ENCODE results near the gene INTS15. TPM values are rescaled to one million over a fixed set of nuclear protein-coding genes. Genes with fewer than 3 reads are reported as not detected.

INTS15 gene
- total RNA-seq, 1 experiment from 2014 or later = 24.3 TPM

DNA sequence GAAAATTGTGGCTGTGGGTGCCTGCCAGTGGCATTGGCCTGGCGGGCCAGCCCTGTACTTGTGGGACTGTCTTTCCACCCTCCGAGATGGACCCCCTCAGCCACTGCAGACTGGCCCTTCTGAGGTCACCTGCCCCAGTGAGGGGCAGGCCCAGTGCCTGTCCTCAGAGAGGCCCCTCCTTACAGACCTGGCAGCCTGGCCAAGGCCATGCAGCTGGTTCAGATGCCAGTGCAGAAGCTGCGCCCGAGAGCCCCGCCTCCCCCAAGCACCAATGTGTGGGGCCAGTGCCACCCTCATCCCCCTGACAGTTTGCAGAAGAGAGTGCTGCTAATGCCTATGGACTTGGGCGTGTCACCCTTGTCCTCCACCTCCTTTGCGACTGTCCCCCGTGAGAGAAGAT is 57.3 kb downstream of the INTS15 start:
- DNase-seq (ENCODE audit: low read depth, low spot score) = no peak
- no peak overlapping the region for H3K4me3 ChIP-seq (replicated peaks in 1 of 2; ENCODE audit: low read depth in 1 of 2, low read length in 2 of 2)
- H3K9ac ChIP-seq (ENCODE audit: low read length) = no peak overlapping the region
- TF ChIP-seq ELF1 (IDR thresholded peaks at IDR 0.05; ENCODE audit: borderline replicate concordance, low read depth) = no peak
- no peak for TF ChIP-seq POLR2AphosphoS5 (IDR thresholded peaks at IDR 0.05; ENCODE audit: low read depth, low read length)
- no peak for TF ChIP-seq SRF (IDR thresholded peaks at IDR 0.05; ENCODE audit: low read depth)
- no peak for TF ChIP-seq CEBPB (IDR thresholded peaks at IDR 0.05; ENCODE audit: low read depth)
- TF ChIP-seq EZH2phosphoT487 (IDR thresholded peaks at IDR 0.05; ENCODE audit: borderline replicate concordance) = no peak
- no peak for TF ChIP-seq RAD21 (IDR thresholded peaks at IDR 0.05; ENCODE audit: low read depth)
- no peak for TF ChIP-seq EGR1 (IDR thresholded peaks at IDR 0.05; ENCODE audit: low read depth)
- TF ChIP-seq SP1 (IDR thresholded peaks at IDR 0.05; ENCODE audit: low read depth) = no peak
- no peak for TF ChIP-seq ZFX (IDR thresholded peaks at IDR 0.05)
- no peak for TF ChIP-seq REST (IDR thresholded peaks at IDR 0.05; ENCODE audit: low read depth)
- TF ChIP-seq, protein P1, sequence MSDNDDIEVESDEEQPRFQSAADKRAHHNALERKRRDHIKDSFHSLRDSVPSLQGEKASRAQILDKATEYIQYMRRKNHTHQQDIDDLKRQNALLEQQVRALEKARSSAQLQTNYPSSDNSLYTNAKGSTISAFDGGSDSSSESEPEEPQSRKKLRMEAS (IDR thresholded peaks at IDR 0.05) = no peak
- TF ChIP-seq ZBTB33 (IDR thresholded peaks at IDR 0.05; ENCODE audit: extremely low read depth, insufficient replicate concordance, low read length) = no peak
- TF ChIP-seq, protein P2, sequence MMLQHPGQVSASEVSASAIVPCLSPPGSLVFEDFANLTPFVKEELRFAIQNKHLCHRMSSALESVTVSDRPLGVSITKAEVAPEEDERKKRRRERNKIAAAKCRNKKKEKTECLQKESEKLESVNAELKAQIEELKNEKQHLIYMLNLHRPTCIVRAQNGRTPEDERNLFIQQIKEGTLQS (IDR thresholded peaks at IDR 0.05) = no peak
- TF ChIP-seq FOSL1 (IDR thresholded peaks at IDR 0.05; ENCODE audit: low read depth) = no peak
- TF ChIP-seq, protein P3, sequence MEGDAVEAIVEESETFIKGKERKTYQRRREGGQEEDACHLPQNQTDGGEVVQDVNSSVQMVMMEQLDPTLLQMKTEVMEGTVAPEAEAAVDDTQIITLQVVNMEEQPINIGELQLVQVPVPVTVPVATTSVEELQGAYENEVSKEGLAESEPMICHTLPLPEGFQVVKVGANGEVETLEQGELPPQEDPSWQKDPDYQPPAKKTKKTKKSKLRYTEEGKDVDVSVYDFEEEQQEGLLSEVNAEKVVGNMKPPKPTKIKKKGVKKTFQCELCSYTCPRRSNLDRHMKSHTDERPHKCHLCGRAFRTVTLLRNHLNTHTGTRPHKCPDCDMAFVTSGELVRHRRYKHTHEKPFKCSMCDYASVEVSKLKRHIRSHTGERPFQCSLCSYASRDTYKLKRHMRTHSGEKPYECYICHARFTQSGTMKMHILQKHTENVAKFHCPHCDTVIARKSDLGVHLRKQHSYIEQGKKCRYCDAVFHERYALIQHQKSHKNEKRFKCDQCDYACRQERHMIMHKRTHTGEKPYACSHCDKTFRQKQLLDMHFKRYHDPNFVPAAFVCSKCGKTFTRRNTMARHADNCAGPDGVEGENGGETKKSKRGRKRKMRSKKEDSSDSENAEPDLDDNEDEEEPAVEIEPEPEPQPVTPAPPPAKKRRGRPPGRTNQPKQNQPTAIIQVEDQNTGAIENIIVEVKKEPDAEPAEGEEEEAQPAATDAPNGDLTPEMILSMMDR (IDR thresholded peaks at IDR 0.05 in 2 of 3, conservative IDR thresholded peaks at IDR 0.05 in 1 of 3; ENCODE audit: borderline replicate concordance in 1 of 3, insufficient read depth in 1 of 3, low read depth in 2 of 3, low read length in 2 of 3) = no peak
- no peak for TF ChIP-seq TCF7L2 (IDR thresholded peaks at IDR 0.05; ENCODE audit: borderline replicate concordance, extremely low read depth, insufficient read depth, insufficient read length)
- TF ChIP-seq POLR2A (IDR thresholded peaks at IDR 0.05; ENCODE audit: borderline replicate concordance, extremely low read depth, insufficient read depth, insufficient read length) = no peak
- no peak for TF ChIP-seq ZNF274 (IDR thresholded peaks at IDR 0.05; ENCODE audit: low read depth, low read length)
- H3K36me3 ChIP-seq (ENCODE audit: control insufficient read depth in 1 of 2, insufficient read depth in 2 of 2, low read length in 2 of 2) = peaks cover 19 to 46% of the 10 kb centered on the region in 2 experiments; a peak in 2 of 4 replicates
- no peaks in the 10 kb centered on the region for H3K9me3 ChIP-seq (ENCODE audit: control insufficient read depth in 1 of 2, insufficient read depth in 1 of 2, low read depth in 1 of 2, low read length in 2 of 2)
- H3K79me2 ChIP-seq (ENCODE audit: insufficient read depth, low read length) = peaks cover 6% of the 10 kb centered on the region; the same call in 1 of the 2 replicates
- POLR2A ChIA-PET = no interaction called here
- no peaks in the 10 kb centered on the region for H3K9me2 ChIP-seq (ENCODE audit: insufficient read depth)
- no peaks in the 10 kb centered on the region for H3K4me1 ChIP-seq (ENCODE audit: control insufficient read depth in 1 of 2, insufficient read depth in 2 of 2, low read length in 2 of 2)
- ATAC-seq = no peak
- RAD21 ChIA-PET (ENCODE audit: low non-redundant PET in 1 of 2, low total read pairs in 2 of 2, uncharacterized antibody in 2 of 2, unreplicated experiment in 2 of 2) = no interaction called here
- H3K4me2 ChIP-seq (ENCODE audit: low read length) = no peak overlapping the region
- H3K27ac ChIP-seq (ENCODE audit: low read depth, low read length) = no peak overlapping the region
- intact Hi-C loops (cut with micrococcal nuclease) = no loop called here
- H3K27me3 ChIP-seq (ENCODE audit: insufficient read depth, low read length) = no peaks in the 10 kb centered on the region
- no peak overlapping the region for H2AFZ ChIP-seq (ENCODE audit: low read depth, low read length, poor library complexity, severe bottlenecking)
- no peaks in the 10 kb centered on the region for H4K20me1 ChIP-seq (ENCODE audit: insufficient read depth)
- CTCF ChIA-PET = no interaction called here
- BruUV-seq (replicated peaks) = no TSS peak

Measured in HCT116 (cell line).